ENCODE results near the gene PLEKHM3.
A peak's percentile ranks its signal among the peaks of the same experiment; 100 is the strongest.

The PLEKHM3 gene

GRCh38 chr2:208065476-208065875 is 40.1 kb upstream of the PLEKHM3 start:
- Histone ChIP-seq H3K4me2 (ENCODE audit: low read length) (no peak overlapping the region), H3K4ac (ENCODE audit: low read depth, low read length) (no peak overlapping the region), H4K8ac (ENCODE audit: low read depth, low read length) (no peak overlapping the region), H3K56ac (ENCODE audit: low read length) (no peak overlapping the region), H3K4me3 (ENCODE audit: low read length) (no peak overlapping the region), H2BK15ac (replicated peaks; ENCODE audit: low read depth) (no peak overlapping the region), H4K5ac (ENCODE audit: low read length) (no peak overlapping the region), H3K4me1 (ENCODE audit: control insufficient read depth, low read depth, low read length) (no peaks in the 10 kb centered on the region), H3K79me2 (ENCODE audit: control insufficient read depth, insufficient read depth, low read length) (no peaks in the 10 kb centered on the region), H3K27me3 (ENCODE audit: insufficient read depth, low read length, poor library complexity) (no peaks in the 10 kb centered on the region), H2BK120ac (ENCODE audit: low read depth, low read length) (no peak overlapping the region), H3K36me3 (ENCODE audit: control insufficient read depth, insufficient read depth, low read length) (no peaks in the 10 kb centered on the region), H3K18ac (ENCODE audit: low read length) (no peak overlapping the region), H3K27ac (ENCODE audit: low read depth, low read length) (no peak overlapping the region), H3K9ac (ENCODE audit: low read length) (no peak overlapping the region), H2BK5ac (ENCODE audit: low read length) (no peak overlapping the region), H2AK5ac (ENCODE audit: low read length) (no peak overlapping the region), H3K79me1 (ENCODE audit: low read length) (no peaks in the 10 kb centered on the region), H3K23ac (ENCODE audit: low read length) (no peak overlapping the region)
- DNase-seq, result no peak
- WGBS (ENCODE audit: extremely low coverage, insufficient coverage, low lambda C conversion rate), result no CpG with 5 or more reads among the region's 5 CpGs

- no peak overlapping the region for H3K27ac ChIP-seq (ENCODE audit: low read depth, low read length)
- DNase-seq, result no peak
Measured at GRCh38 chr2:208064220-208064961, 39.1 kb upstream of the PLEKHM3 start.

GRCh38 chr2:208062961-208063360 is 37.6 kb upstream of the PLEKHM3 start:
- no peak overlapping the region for H3K9ac ChIP-seq (ENCODE audit: low read length)
- no peak overlapping the region for H3K4ac ChIP-seq (ENCODE audit: low read depth, low read length)
- H3K18ac ChIP-seq (ENCODE audit: low read length), result no peak overlapping the region
- no peaks in the 10 kb centered on the region for H3K79me1 ChIP-seq (ENCODE audit: low read length)
- no peaks in the 10 kb centered on the region for H3K4me1 ChIP-seq (ENCODE audit: control insufficient read depth, low read depth, low read length)
- H3K27me3 ChIP-seq (ENCODE audit: insufficient read depth, low read length, poor library complexity), result no peaks in the 10 kb centered on the region
- no CpG with 5 or more reads among the region's 2 CpGs for WGBS (ENCODE audit: extremely low coverage, insufficient coverage, low lambda C conversion rate)
- no peak overlapping the region for H3K23ac ChIP-seq (ENCODE audit: low read length)
- H2AK5ac ChIP-seq (ENCODE audit: low read length), result no peak overlapping the region
- no peak overlapping the region for H2BK120ac ChIP-seq (ENCODE audit: low read depth, low read length)
- no peak overlapping the region for H3K4me2 ChIP-seq (ENCODE audit: low read length)
- no peak overlapping the region for H3K4me3 ChIP-seq (ENCODE audit: low read length)
- H2BK5ac ChIP-seq (ENCODE audit: low read length), result no peak overlapping the region
- H2BK15ac ChIP-seq (replicated peaks; ENCODE audit: low read depth), result no peak overlapping the region
- H4K8ac ChIP-seq (ENCODE audit: low read depth, low read length), result no peak overlapping the region
- H3K36me3 ChIP-seq (ENCODE audit: control insufficient read depth, insufficient read depth, low read length), result no peaks in the 10 kb centered on the region
- no peak overlapping the region for H3K56ac ChIP-seq (ENCODE audit: low read length)
- no peaks in the 10 kb centered on the region for H3K79me2 ChIP-seq (ENCODE audit: control insufficient read depth, insufficient read depth, low read length)
- H4K5ac ChIP-seq (ENCODE audit: low read length), result no peak overlapping the region
- no peak for DNase-seq
- no peak overlapping the region for H3K27ac ChIP-seq (ENCODE audit: low read depth, low read length)

More at GRCh38 chr2:208064220-208064961, 39.1 kb upstream of the PLEKHM3 start:
- Histone ChIP-seq H4K8ac (ENCODE audit: low read depth, low read length) (no peak overlapping the region), H3K23ac (ENCODE audit: low read length) (no peak overlapping the region), H3K27me3 (ENCODE audit: insufficient read depth, low read length, poor library complexity) (no peaks in the 10 kb centered on the region), H3K4ac (ENCODE audit: low read depth, low read length) (no peak overlapping the region), H2BK15ac (replicated peaks; ENCODE audit: low read depth) (no peak overlapping the region), H3K79me2 (ENCODE audit: control insufficient read depth, insufficient read depth, low read length) (no peaks in the 10 kb centered on the region), H2AK5ac (ENCODE audit: low read length) (no peak overlapping the region), H3K4me1 (ENCODE audit: control insufficient read depth, low read depth, low read length) (no peaks in the 10 kb centered on the region), H3K9ac (ENCODE audit: low read length) (no peak overlapping the region), H2BK120ac (ENCODE audit: low read depth, low read length) (no peak overlapping the region), H3K18ac (ENCODE audit: low read length) (no peak overlapping the region), H3K36me3 (ENCODE audit: control insufficient read depth, insufficient read depth, low read length) (no peaks in the 10 kb centered on the region), H2BK5ac (ENCODE audit: low read length) (no peak overlapping the region), H3K79me1 (ENCODE audit: low read length) (no peaks in the 10 kb centered on the region), H3K4me3 (ENCODE audit: low read length) (no peak overlapping the region), H3K4me2 (ENCODE audit: low read length) (no peak overlapping the region), H3K56ac (ENCODE audit: low read length) (no peak overlapping the region), H4K5ac (ENCODE audit: low read length) (no peak overlapping the region)
- whole genome bisulfite sequencing (ENCODE audit: extremely low coverage, insufficient coverage, low lambda C conversion rate), result no CpG with 5 or more reads among the region's 8 CpGs

GRCh38 chr2:208062113-208062512 is 36.8 kb upstream of the PLEKHM3 start:
- Histone ChIP-seq H3K27ac (ENCODE audit: low read depth, low read length) (no peak overlapping the region), H2BK120ac (ENCODE audit: low read depth, low read length) (no peak overlapping the region), H3K79me2 (ENCODE audit: control insufficient read depth, insufficient read depth, low read length) (no peaks in the 10 kb centered on the region), H3K4me2 (ENCODE audit: low read length) (no peak overlapping the region), H3K27me3 (ENCODE audit: insufficient read depth, low read length, poor library complexity) (no peaks in the 10 kb centered on the region), H4K8ac (ENCODE audit: low read depth, low read length) (no peak overlapping the region), H3K4me1 (ENCODE audit: control insufficient read depth, low read depth, low read length) (no peaks in the 10 kb centered on the region), H2BK15ac (replicated peaks; ENCODE audit: low read depth) (no peak overlapping the region), H3K4me3 (ENCODE audit: low read length) (no peak overlapping the region), H3K79me1 (ENCODE audit: low read length) (no peaks in the 10 kb centered on the region), H3K9ac (ENCODE audit: low read length) (no peak overlapping the region), H3K18ac (ENCODE audit: low read length) (no peak overlapping the region), H2AK5ac (ENCODE audit: low read length) (no peak overlapping the region), H4K5ac (ENCODE audit: low read length) (no peak overlapping the region), H3K56ac (ENCODE audit: low read length) (no peak overlapping the region), H3K36me3 (ENCODE audit: control insufficient read depth, insufficient read depth, low read length) (no peaks in the 10 kb centered on the region), H3K23ac (ENCODE audit: low read length) (no peak overlapping the region), H2BK5ac (ENCODE audit: low read length) (no peak overlapping the region), H3K4ac (ENCODE audit: low read depth, low read length) (no peak overlapping the region)
- DNase-seq, result peak; percentile 69
- no CpG with 5 or more reads among the region's 4 CpGs for WGBS (ENCODE audit: extremely low coverage, insufficient coverage, low lambda C conversion rate)

GRCh38 chr2:208057108-208057507 is 31.8 kb upstream of the PLEKHM3 start:
- WGBS (ENCODE audit: extremely low coverage, insufficient coverage, low lambda C conversion rate), result no CpG with 5 or more reads among the region's 1 CpG
- H3K27ac ChIP-seq (ENCODE audit: low read depth, low read length), result no peak overlapping the region

GRCh38 chr2:208049441-208049840 is 24.1 kb upstream of the PLEKHM3 start:
- H3K36me3 ChIP-seq (ENCODE audit: control insufficient read depth, insufficient read depth, low read length), result no peaks in the 10 kb centered on the region
- H2AK5ac ChIP-seq (ENCODE audit: low read length), result no peak overlapping the region
- no peaks in the 10 kb centered on the region for H3K79me2 ChIP-seq (ENCODE audit: control insufficient read depth, insufficient read depth, low read length)
- no peak overlapping the region for H3K4me3 ChIP-seq (ENCODE audit: low read length)
- H4K8ac ChIP-seq (ENCODE audit: low read depth, low read length), result no peak overlapping the region
- H3K9ac ChIP-seq (ENCODE audit: low read length), result no peak overlapping the region
- H3K4me2 ChIP-seq (ENCODE audit: low read length), result no peak overlapping the region
- no peak overlapping the region for H3K27ac ChIP-seq (ENCODE audit: low read depth, low read length)
- no peak overlapping the region for H2BK5ac ChIP-seq (ENCODE audit: low read length)
- no peak overlapping the region for H2BK120ac ChIP-seq (ENCODE audit: low read depth, low read length)
- no peak for DNase-seq
- H3K56ac ChIP-seq (ENCODE audit: low read length), result no peak overlapping the region
- H3K23ac ChIP-seq (ENCODE audit: low read length), result no peak overlapping the region
- no peak overlapping the region for H2BK15ac ChIP-seq (replicated peaks; ENCODE audit: low read depth)
- no peak overlapping the region for H3K4ac ChIP-seq (ENCODE audit: low read depth, low read length)
- H3K18ac ChIP-seq (ENCODE audit: low read length), result no peak overlapping the region
- H3K4me1 ChIP-seq (ENCODE audit: control insufficient read depth, low read depth, low read length), result no peaks in the 10 kb centered on the region
- no CpG with 5 or more reads among the region's 2 CpGs for WGBS (ENCODE audit: extremely low coverage, insufficient coverage, low lambda C conversion rate)
- no peak overlapping the region for H4K5ac ChIP-seq (ENCODE audit: low read length)
- H3K27me3 ChIP-seq (ENCODE audit: insufficient read depth, low read length, poor library complexity), result no peaks in the 10 kb centered on the region
- H3K79me1 ChIP-seq (ENCODE audit: low read length), result no peaks in the 10 kb centered on the region

More at GRCh38 chr2:208057108-208057507, 31.8 kb upstream of the PLEKHM3 start:
- no peak overlapping the region for H2BK5ac ChIP-seq (ENCODE audit: low read length)
- no peak overlapping the region for H2BK15ac ChIP-seq (replicated peaks; ENCODE audit: low read depth)
- H3K4me1 ChIP-seq (ENCODE audit: control insufficient read depth, low read depth, low read length), result no peaks in the 10 kb centered on the region
- H3K4ac ChIP-seq (ENCODE audit: low read depth, low read length), result no peak overlapping the region
- H4K5ac ChIP-seq (ENCODE audit: low read length), result no peak overlapping the region
- no peak overlapping the region for H3K4me2 ChIP-seq (ENCODE audit: low read length)
- no peak overlapping the region for H4K8ac ChIP-seq (ENCODE audit: low read depth, low read length)
- no peak overlapping the region for H2AK5ac ChIP-seq (ENCODE audit: low read length)
- H3K36me3 ChIP-seq (ENCODE audit: control insufficient read depth, insufficient read depth, low read length), result no peaks in the 10 kb centered on the region
- H3K27me3 ChIP-seq (ENCODE audit: insufficient read depth, low read length, poor library complexity), result no peaks in the 10 kb centered on the region
- no peaks in the 10 kb centered on the region for H3K79me2 ChIP-seq (ENCODE audit: control insufficient read depth, insufficient read depth, low read length)
- no peaks in the 10 kb centered on the region for H3K79me1 ChIP-seq (ENCODE audit: low read length)
- H3K23ac ChIP-seq (ENCODE audit: low read length), result no peak overlapping the region
- H3K56ac ChIP-seq (ENCODE audit: low read length), result no peak overlapping the region
- no peak overlapping the region for H2BK120ac ChIP-seq (ENCODE audit: low read depth, low read length)
- H3K9ac ChIP-seq (ENCODE audit: low read length), result no peak overlapping the region
- DNase-seq, result no peak
- no peak overlapping the region for H3K4me3 ChIP-seq (ENCODE audit: low read length)
- H3K18ac ChIP-seq (ENCODE audit: low read length), result no peak overlapping the region
